Mucosa of rectum (tissue), 2 donors: ENCODE data around the gene C19orf47.

Experiments
- H3K27ac ChIP-seq, 2 donors: one replicate each; pipeline ENCODE4 v1.7.0; 2013; ENCODE audit warnings: inconsistent platforms in 2 of 2, low read depth in 2 of 2, low read length in 2 of 2
- H3K27me3 ChIP-seq, 2 donors: one replicate each; pipeline ENCODE4 v1.7.0; 2013; ENCODE audit warnings: low read length in 2 of 2; ENCODE audit not compliant: control insufficient read depth in 2 of 2, insufficient read depth in 2 of 2
- H3K36me3 ChIP-seq, 2 donors: one replicate each; pipeline ENCODE4 v1.7.0; 2013; ENCODE audit warnings: low read length in 2 of 2; ENCODE audit not compliant: control insufficient read depth in 2 of 2, insufficient read depth in 2 of 2
- H3K4me1 ChIP-seq, 2 donors: one replicate each; pipeline ENCODE4 v1.7.0; 2013; ENCODE audit warnings: low read length in 2 of 2, mild to moderate bottlenecking in 1 of 2; ENCODE audit not compliant: control insufficient read depth in 2 of 2, insufficient read depth in 2 of 2
- H3K4me3 ChIP-seq, 2 donors: one replicate each; pipeline ENCODE4 v1.7.0; 2013; ENCODE audit warnings: low read length in 2 of 2
- H3K9ac ChIP-seq, 2 donors: one replicate each; pipeline ENCODE4 v1.7.0; 2013; ENCODE audit warnings: low read length in 2 of 2, low read depth in 1 of 2, mild to moderate bottlenecking in 1 of 2
- H3K9me3 ChIP-seq, 2 donors: one replicate each; pipeline ENCODE4 v1.7.0; 2013; ENCODE audit warnings: low read length in 2 of 2; ENCODE audit not compliant: control insufficient read depth in 2 of 2
- donor health status: healthy.
- donor health status: Normal muscosa, but diverticular disease.

C19orf47 gene

GRCh38 chr19:40389404-40390083 is 41.3 kb upstream of the C19orf47 start:
- no peaks in the 10 kb centered on the region for H3K9me3 ChIP-seq
- no peaks in the 10 kb centered on the region for H3K27me3 ChIP-seq
- H3K36me3 ChIP-seq: no peaks in the 10 kb centered on the region
- no peak overlapping the region for H3K9ac ChIP-seq
- H3K4me3 ChIP-seq: no peak overlapping the region
- no peak overlapping the region for H3K27ac ChIP-seq
- peaks cover 0 to 4% of the 10 kb centered on the region in 2 donors for H3K4me1 ChIP-seq

GRCh38 chr19:40388481-40388880 is 40.3 kb upstream of the C19orf47 start:
- Histone ChIP-seq H3K27me3 (no peaks in the 10 kb centered on the region), H3K9ac (no peak overlapping the region), H3K9me3 (no peaks in the 10 kb centered on the region), H3K4me3 (no peak overlapping the region), H3K4me1 (peaks cover 0 to 4% of the 10 kb centered on the region in 2 donors), H3K27ac (no peak overlapping the region), H3K36me3 (no peaks in the 10 kb centered on the region)

- H3K9me3 ChIP-seq: no peaks in the 10 kb centered on the region
- no peak overlapping the region for H3K4me3 ChIP-seq
- no peaks in the 10 kb centered on the region for H3K4me1 ChIP-seq
- H3K36me3 ChIP-seq: no peaks in the 10 kb centered on the region
- H3K27me3 ChIP-seq: no peaks in the 10 kb centered on the region
- H3K27ac ChIP-seq: no peak overlapping the region
- H3K9ac ChIP-seq: no peak overlapping the region
Observed at GRCh38 chr19:40387155-40387554, 39.0 kb upstream of the C19orf47 start.

- no peaks in the 10 kb centered on the region for H3K9me3 ChIP-seq
- no peaks in the 10 kb centered on the region for H3K27me3 ChIP-seq
- no peak overlapping the region for H3K4me3 ChIP-seq
- H3K9ac ChIP-seq: no peak overlapping the region
- peaks cover 1 to 2% of the 10 kb centered on the region in 2 donors for H3K36me3 ChIP-seq
- no peak overlapping the region for H3K27ac ChIP-seq
- no peaks in the 10 kb centered on the region for H3K4me1 ChIP-seq
Observed at GRCh38 chr19:40383668-40384248, 35.6 kb upstream of the C19orf47 start.

- H3K27me3 ChIP-seq: no peaks in the 10 kb centered on the region
- no peak overlapping the region for H3K9ac ChIP-seq
- H3K27ac ChIP-seq: no peak overlapping the region
- no peaks in the 10 kb centered on the region for H3K9me3 ChIP-seq
- H3K36me3 ChIP-seq: peaks cover 5 to 9% of the 10 kb centered on the region in 2 donors
- no peak overlapping the region for H3K4me3 ChIP-seq
- H3K4me1 ChIP-seq: no peaks in the 10 kb centered on the region
Observed at GRCh38 chr19:40381321-40381720, 33.1 kb upstream of the C19orf47 start.

- no peaks in the 10 kb centered on the region for H3K9me3 ChIP-seq
- H3K4me1 ChIP-seq: no peaks in the 10 kb centered on the region
- no peak overlapping the region for H3K9ac ChIP-seq
- no peak overlapping the region for H3K4me3 ChIP-seq
- H3K27me3 ChIP-seq: no peaks in the 10 kb centered on the region
- H3K36me3 ChIP-seq: peaks cover 5 to 9% of the 10 kb centered on the region in 2 donors
- H3K27ac ChIP-seq: no peak overlapping the region
Observed at GRCh38 chr19:40380199-40381037, 32.2 kb upstream of the C19orf47 start.

GRCh38 chr19:40379446-40380198 is 31.4 kb upstream of the C19orf47 start:
- Histone ChIP-seq H3K36me3 (peaks cover 5 to 10% of the 10 kb centered on the region in 2 donors), H3K4me3 (no peak overlapping the region), H3K4me1 (no peaks in the 10 kb centered on the region), H3K9ac (no peak overlapping the region), H3K9me3 (no peaks in the 10 kb centered on the region), H3K27ac (no peak overlapping the region), H3K27me3 (no peaks in the 10 kb centered on the region)

- H3K4me1 ChIP-seq: no peaks in the 10 kb centered on the region
- H3K9ac ChIP-seq: no peak overlapping the region
- no peak overlapping the region for H3K27ac ChIP-seq
- no peaks in the 10 kb centered on the region for H3K9me3 ChIP-seq
- H3K27me3 ChIP-seq: no peaks in the 10 kb centered on the region
- H3K4me3 ChIP-seq: no peak overlapping the region
- H3K36me3 ChIP-seq: peaks cover 14 to 17% of the 10 kb centered on the region in 2 donors
Observed at GRCh38 chr19:40378509-40378908, 30.3 kb upstream of the C19orf47 start.

GRCh38 chr19:40377876-40378385 is 29.7 kb upstream of the C19orf47 start:
- Histone ChIP-seq H3K27ac (no peak overlapping the region), H3K4me1 (no peaks in the 10 kb centered on the region), H3K9me3 (no peaks in the 10 kb centered on the region), H3K36me3 (peaks cover 15 to 17% of the 10 kb centered on the region in 2 donors), H3K4me3 (no peak overlapping the region), H3K9ac (no peak overlapping the region), H3K27me3 (no peaks in the 10 kb centered on the region)
